Measurements from ENCODE around the gene USP31. TPM values are rescaled to one million over a fixed set of nuclear protein-coding genes. Genes with fewer than 3 reads are reported as not detected.

USP31 gene
- total and polyA plus RNA-seq, 2 of the 13 experiments (the other 11 are each of a cell fraction or from before 2014, with no cell fraction given) = 22.5 to 23.3 TPM

- TF ChIP-seq DNMT3B (CRISPR knock-in tag; conservative IDR thresholded peaks at IDR 0.05) (no peak), FOXO4 (CRISPR knock-in tag; conservative IDR thresholded peaks at IDR 0.05) (no peak), ZNF383 (CRISPR knock-in tag; IDR thresholded peaks at IDR 0.05; ENCODE audit: borderline replicate concordance) (no peak), SNAPC4 (CRISPR knock-in tag; IDR thresholded peaks at IDR 0.05) (no peak), ZNF704 (CRISPR knock-in tag; IDR thresholded peaks at IDR 0.05; ENCODE audit: borderline replicate concordance) (no peak), CBX5 (CRISPR knock-in tag; IDR thresholded peaks at IDR 0.05; ENCODE audit: borderline replicate concordance) (no peak), ZNF317 (CRISPR knock-in tag; IDR thresholded peaks at IDR 0.05) (no peak), ZC3H4 (CRISPR knock-in tag; IDR thresholded peaks at IDR 0.05; ENCODE audit: borderline replicate concordance) (no peak), NFKB2 (CRISPR knock-in tag; IDR thresholded peaks at IDR 0.05; ENCODE audit: borderline replicate concordance) (no peak), ZNF138 (CRISPR knock-in tag; IDR thresholded peaks at IDR 0.05; ENCODE audit: low read depth) (no peak), PLSCR1 (CRISPR knock-in tag; IDR thresholded peaks at IDR 0.05; ENCODE audit: borderline replicate concordance) (no peak), POLR2AphosphoS5 (IDR thresholded peaks at IDR 0.05; ENCODE audit: low read depth, low read length) (no peak), ZSCAN22 (CRISPR knock-in tag; IDR thresholded peaks at IDR 0.05) (0 out of 2 replicates have a peak, but pooled peaks have one; percentile 14), NCOA2 (CRISPR knock-in tag; IDR thresholded peaks at IDR 0.05) (no peak), HOXA5 (CRISPR knock-in tag; IDR thresholded peaks at IDR 0.05) (no peak), ZNF121 (CRISPR knock-in tag; IDR thresholded peaks at IDR 0.05) (no peak; the same call in 1 of the 2 replicates), ARNTL (CRISPR knock-in tag; IDR thresholded peaks at IDR 0.05) (0 out of 2 replicates have a peak, but pooled peaks have one; percentile 19), TRIM22 (IDR thresholded peaks at IDR 0.05) (no peak)
These were observed 7.1 kb downstream of the USP31 start (continued) for GRCh38 chr16:23141959-23142740.

All from HepG2 (cell line).